NCI-H460 (cell line): ENCODE data around the gene GCA. TPM values are rescaled to one million over a fixed set of nuclear protein-coding genes. Genes with fewer than 3 reads are reported as not detected.

Experiments used
- DNase-seq: peaks from one replicate; pipeline ENCODE4 v3.0.0-alpha.2; 2016; ENCODE audit warnings: low read depth; ENCODE audit errors: extremely low read depth
- total RNA-seq: library from RNA; depleted of rRNA; stranded (reverse); fragments of >200 nt; shearing (Covaris generic); gene quantifications from 2 replicates; pipeline ENCODE4 v1.2.3, GENCODE V29; 2014; rRNA removed

The GCA gene
- total RNA-seq, 1 experiment from 2014 or later, result 8.3 TPM

DNA sequence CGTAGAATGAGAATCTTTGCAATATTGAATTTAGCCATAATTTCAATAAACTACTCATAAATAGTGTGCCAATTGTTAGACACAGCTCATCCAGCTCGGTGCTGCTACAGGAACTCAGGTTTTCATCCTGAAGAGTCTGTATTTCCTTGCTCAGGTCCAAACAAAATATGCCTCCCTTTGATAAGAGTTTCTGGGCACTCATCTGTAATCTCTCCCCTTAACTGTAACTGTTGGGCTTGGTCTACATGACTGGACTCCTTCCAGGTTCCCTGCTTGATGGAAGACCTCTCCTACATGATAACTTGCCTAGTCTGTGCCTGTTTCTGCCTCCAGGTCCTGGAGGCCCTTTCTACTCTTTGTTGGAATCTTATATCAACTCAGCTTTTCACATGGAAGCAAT, 57.9 kb downstream of the GCA start:
- no peak for DNase-seq

DNA sequence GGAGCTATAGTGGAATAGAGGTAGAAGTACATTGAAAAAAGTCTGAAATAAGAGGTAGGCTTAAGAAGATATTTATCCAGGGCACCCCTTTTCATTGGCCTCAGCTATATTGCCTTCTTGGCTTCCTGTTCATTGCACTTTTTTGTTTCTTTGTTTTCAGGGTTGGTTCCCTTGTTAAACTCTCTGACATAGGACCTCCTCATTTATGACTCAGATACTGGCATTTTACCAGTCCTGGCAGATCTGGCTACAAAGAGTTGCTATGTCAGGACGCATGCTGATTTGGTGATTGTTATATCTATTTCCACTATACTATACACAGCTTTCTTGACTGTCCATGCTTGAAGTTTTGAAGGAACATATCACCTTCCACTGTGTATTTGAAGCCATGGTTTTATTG, 60.0 kb downstream of the GCA start:
- DNase-seq, result no peak

Other genes with a start within 250 kb of the GCA start
- gene GCG, start 191.9 kb upstream of the GCA start, total RNA-seq, result not detected in 2 replicates
- gene FAP, start 100.7 kb upstream of the GCA start, total RNA-seq, result not detected in 2 replicates
- 5.1 and 6.6 TPM in 2 replicates for gene IFIH1, start 25.4 kb upstream of the GCA start, total RNA-seq